VCaP (cell line): Measurements from ENCODE around the gene DIAPH1.

ENCODE experiments used
- H3K27ac ChIP-seq: fragments of 450-650 bp; 2 replicates; pipeline ENCODE4 v1.5.1; 2017
- CTCF ChIP-seq: fragments of 450-650 bp; conservative IDR thresholded peaks from 2 replicates; pipeline ENCODE4 v1.5.1; 2017; ENCODE audit warnings: mild to moderate bottlenecking, moderate library complexity

Gene DIAPH1

GRCh38 chr5:141513627-141514329 lies 105.0 kb downstream of the DIAPH1 start:
- TF ChIP-seq CTCF = no peak
- no peak overlapping the region for H3K27ac ChIP-seq

- TF ChIP-seq CTCF = no peak
- H3K27ac ChIP-seq = no peak overlapping the region
Observed at GRCh38 chr5:141512911-141513626, 105.7 kb downstream of the DIAPH1 start.

GRCh38 chr5:141512390-141512910 lies 106.3 kb downstream of the DIAPH1 start:
- H3K27ac ChIP-seq = no peak overlapping the region
- peak; percentile 84 for TF ChIP-seq CTCF

- no peak overlapping the region for H3K27ac ChIP-seq
- no peak for TF ChIP-seq CTCF
Observed at GRCh38 chr5:141511771-141512325, 107.0 kb downstream of the DIAPH1 start.

- no peak for TF ChIP-seq CTCF
- no peak overlapping the region for H3K27ac ChIP-seq
Observed at GRCh38 chr5:141510850-141511601, 107.8 kb downstream of the DIAPH1 start.

- H3K27ac ChIP-seq = no peak overlapping the region
Observed at GRCh38 chr5:141510160-141510559, 108.6 kb downstream of the DIAPH1 start.

More at GRCh38 chr5:141510160-141510559, 108.6 kb downstream of the DIAPH1 start:
- no peak for TF ChIP-seq CTCF
